GM21528 (cell line): Measurements from ENCODE around the gene GABBR2.
"Not testable (repeated sequence)": the region's sequence is repeated elsewhere in the genome, so short reads cannot be mapped to it uniquely, and the experiment has no call there.

Experiments used
- ATAC-seq: cut with Tn5 transposase; IDR thresholded peaks from one replicate; pipeline ENCODE4 v1.9.1; 2021; ENCODE audit warnings: mild to moderate bottlenecking, moderate library complexity; ENCODE audit not compliant: unreplicated experiment, low FRiP score

Gene GABBR2

GRCh38 chr9:98522487-98522886 lies 186.2 kb downstream of the GABBR2 start:
- no peak for ATAC-seq

- ATAC-seq, result no peak
Measured at GRCh38 chr9:98521141-98521540, 187.6 kb downstream of the GABBR2 start.

GRCh38 chr9:98520221-98520960 lies 188.3 kb downstream of the GABBR2 start:
- ATAC-seq, result no peak

- ATAC-seq, result no peak
Measured at GRCh38 chr9:98519641-98520040, 189.1 kb downstream of the GABBR2 start.

- ATAC-seq, result no peak
Measured at GRCh38 chr9:98518556-98518955, 190.2 kb downstream of the GABBR2 start.

- no peak for ATAC-seq
Measured at GRCh38 chr9:98517761-98518160, 191.0 kb downstream of the GABBR2 start.

GRCh38 chr9:98516897-98517503 lies 191.7 kb downstream of the GABBR2 start:
- no peak for ATAC-seq

GRCh38 chr9:98516205-98516896 lies 192.4 kb downstream of the GABBR2 start:
- no peak for ATAC-seq

GRCh38 chr9:98515506-98516204 lies 193.1 kb downstream of the GABBR2 start:
- ATAC-seq, result no peak

- ATAC-seq, result no peak
Measured at GRCh38 chr9:98514841-98515240, 193.9 kb downstream of the GABBR2 start.

GRCh38 chr9:98508217-98508919 lies 200.4 kb downstream of the GABBR2 start:
- ATAC-seq, result not testable (repeated sequence)

- ATAC-seq, result no peak
Measured at GRCh38 chr9:98506422-98507054, 202.2 kb downstream of the GABBR2 start.

GRCh38 chr9:98504298-98505282 lies 204.1 kb downstream of the GABBR2 start:
- ATAC-seq, result no peak

GRCh38 chr9:98503867-98504266 lies 204.9 kb downstream of the GABBR2 start:
- no peak for ATAC-seq

GRCh38 chr9:98502976-98503325 lies 205.8 kb downstream of the GABBR2 start:
- no peak for ATAC-seq

GRCh38 chr9:98502311-98502975 lies 206.3 kb downstream of the GABBR2 start:
- no peak for ATAC-seq

- ATAC-seq, result no peak
Measured at GRCh38 chr9:98501819-98502218, 206.9 kb downstream of the GABBR2 start.

- ATAC-seq, result not testable (repeated sequence)
Measured at GRCh38 chr9:98501259-98501658, 207.5 kb downstream of the GABBR2 start.
